ENCODE measurements around the gene RASL10A.

DNA sequence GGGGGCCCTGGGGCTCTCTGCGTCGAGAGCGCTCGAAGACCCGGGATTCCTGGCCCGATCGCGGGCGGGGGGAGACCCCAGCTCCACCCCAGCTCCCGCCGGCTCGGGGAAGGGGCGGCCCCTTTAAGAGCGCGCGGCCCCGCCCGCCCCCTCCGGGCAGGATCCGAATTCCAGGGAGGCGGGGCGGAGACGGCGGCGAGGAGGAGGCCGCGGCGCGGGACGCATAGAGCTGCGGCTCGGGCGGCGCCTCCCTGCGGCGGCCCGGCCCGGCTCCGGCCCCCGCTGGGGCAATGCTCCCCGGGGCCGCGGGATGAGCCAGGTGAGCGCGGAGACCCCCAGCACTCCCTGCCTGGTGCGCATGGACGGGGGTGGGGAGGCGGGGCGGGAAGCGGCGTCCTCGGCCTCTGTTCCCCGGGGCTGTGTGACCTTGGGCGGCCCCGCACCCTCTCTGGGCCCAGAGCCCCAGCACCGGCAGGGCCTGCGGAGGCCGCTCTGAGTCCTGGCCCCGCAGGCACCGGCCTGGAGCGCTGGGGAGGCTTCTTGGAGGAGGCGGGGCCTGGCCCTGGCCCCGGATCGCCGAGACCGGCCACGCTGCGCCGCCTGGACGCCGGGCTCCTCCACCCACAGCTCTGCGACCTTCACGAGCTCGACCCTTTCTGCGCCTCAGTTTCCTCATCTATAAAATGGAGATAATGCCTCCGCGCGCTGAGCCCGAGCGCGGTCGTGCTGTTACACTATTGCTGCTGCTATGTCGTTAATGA, 8.5 kb downstream of the RASL10A start:
- TF ChIP-seq CTCF (conservative IDR thresholded peaks at IDR 0.05; ENCODE audit: low read depth in 2 of 2) (no peak), EZH2phosphoT487 (IDR thresholded peaks at IDR 0.05; ENCODE audit: unreplicated experiment) (no peak), EZH2 (IDR thresholded peaks at IDR 0.05; ENCODE audit: low read depth, unreplicated experiment) (no peak), POLR2AphosphoS5 (IDR thresholded peaks at IDR 0.05; ENCODE audit: low read depth) (no peak), STAT1 (IDR thresholded peaks at IDR 0.05; ENCODE audit: unreplicated experiment) (no peak)
- TF ChIP-seq, protein P1, sequence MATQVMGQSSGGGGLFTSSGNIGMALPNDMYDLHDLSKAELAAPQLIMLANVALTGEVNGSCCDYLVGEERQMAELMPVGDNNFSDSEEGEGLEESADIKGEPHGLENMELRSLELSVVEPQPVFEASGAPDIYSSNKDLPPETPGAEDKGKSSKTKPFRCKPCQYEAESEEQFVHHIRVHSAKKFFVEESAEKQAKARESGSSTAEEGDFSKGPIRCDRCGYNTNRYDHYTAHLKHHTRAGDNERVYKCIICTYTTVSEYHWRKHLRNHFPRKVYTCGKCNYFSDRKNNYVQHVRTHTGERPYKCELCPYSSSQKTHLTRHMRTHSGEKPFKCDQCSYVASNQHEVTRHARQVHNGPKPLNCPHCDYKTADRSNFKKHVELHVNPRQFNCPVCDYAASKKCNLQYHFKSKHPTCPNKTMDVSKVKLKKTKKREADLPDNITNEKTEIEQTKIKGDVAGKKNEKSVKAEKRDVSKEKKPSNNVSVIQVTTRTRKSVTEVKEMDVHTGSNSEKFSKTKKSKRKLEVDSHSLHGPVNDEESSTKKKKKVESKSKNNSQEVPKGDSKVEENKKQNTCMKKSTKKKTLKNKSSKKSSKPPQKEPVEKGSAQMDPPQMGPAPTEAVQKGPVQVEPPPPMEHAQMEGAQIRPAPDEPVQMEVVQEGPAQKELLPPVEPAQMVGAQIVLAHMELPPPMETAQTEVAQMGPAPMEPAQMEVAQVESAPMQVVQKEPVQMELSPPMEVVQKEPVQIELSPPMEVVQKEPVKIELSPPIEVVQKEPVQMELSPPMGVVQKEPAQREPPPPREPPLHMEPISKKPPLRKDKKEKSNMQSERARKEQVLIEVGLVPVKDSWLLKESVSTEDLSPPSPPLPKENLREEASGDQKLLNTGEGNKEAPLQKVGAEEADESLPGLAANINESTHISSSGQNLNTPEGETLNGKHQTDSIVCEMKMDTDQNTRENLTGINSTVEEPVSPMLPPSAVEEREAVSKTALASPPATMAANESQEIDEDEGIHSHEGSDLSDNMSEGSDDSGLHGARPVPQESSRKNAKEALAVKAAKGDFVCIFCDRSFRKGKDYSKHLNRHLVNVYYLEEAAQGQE (IDR thresholded peaks at IDR 0.05; ENCODE audit: unreplicated experiment): no peak

Data from GM23338 (cell line).